Measurements from ENCODE around the gene WBP11. TPM values are rescaled to one million over a fixed set of nuclear protein-coding genes. Genes with fewer than 3 reads are reported as not detected.

Gene WBP11
- total and polyA plus RNA-seq, 2 of the 13 experiments (the other 11 are each of a cell fraction or from before 2014, with no cell fraction given), result 7.6 to 31.0 TPM

- TF ChIP-seq ZNF142 (CRISPR knock-in tag; IDR thresholded peaks at IDR 0.05) (no peak), ZNF605 (CRISPR knock-in tag; IDR thresholded peaks at IDR 0.05) (no peak), ZNF557 (CRISPR knock-in tag; IDR thresholded peaks at IDR 0.05) (no peak)
These were observed 30.7 kb upstream of the WBP11 start (continued) for GRCh38 chr12:14833952-14834351.

GRCh38 chr12:14833336-14833735 lies 30.1 kb upstream of the WBP11 start:
- ChIA-PET POLR2A (interaction anchor here (0.7 kb wide), 1 partner anchor 30 kb away, joined by 3 read pairs; the partner anchor contains the start of genes C12orf60 and WBP11), CTCF (ENCODE audit: low intra/inter-chr PET ratio, low total read pairs) (no interaction called here)
- Histone ChIP-seq H3K4me2 (ENCODE audit: low read depth, low read length) (no peak overlapping the region), H3K9ac (ENCODE audit: insufficient read depth, low read depth, low read length) (no peak overlapping the region), H3K79me2 (ENCODE audit: insufficient read depth, low read length) (peaks cover 7% of the 10 kb centered on the region), H3K4me3 (replicated peaks in 1 of 3; ENCODE audit: insufficient read depth in 1 of 3, low read depth in 2 of 3, low read length in 3 of 3) (no peak overlapping the region), H3K9me3 (ENCODE audit: low read length) (no peaks in the 10 kb centered on the region), H3K27me3 (ENCODE audit: control insufficient read depth in 1 of 2, insufficient read depth in 2 of 2, low read length in 2 of 2) (no peaks in the 10 kb centered on the region), H3K27ac (ENCODE audit: extremely low read length, insufficient read depth, low read length) (no peak overlapping the region), H3K4me1 (ENCODE audit: insufficient read depth, low read length) (peaks cover 54% of the 10 kb centered on the region), H4K20me1 (ENCODE audit: insufficient read depth, low read length) (no peaks in the 10 kb centered on the region), H2AFZ (ENCODE audit: low read length) (no peak overlapping the region), H3K36me3 (replicated peaks in 1 of 2; ENCODE audit: control insufficient read depth in 1 of 2, insufficient read depth in 2 of 2, low read length in 2 of 2) (peaks cover 0 to 2% of the 10 kb centered on the region in 2 experiments; a peak in 1 of 5 replicates)
- ATAC-seq (no peak), DNase-seq (ENCODE audit: low spot score) (no peak), FAIRE-seq (no peak)
- intact Hi-C loops (cut with micrococcal nuclease; ENCODE audit: unreplicated experiment) (no loop called here), in situ Hi-C loops (cut with HindIII; ENCODE audit: extremely low pct_ligation_motif_present, low pct_unique_long_range_greater_than_20kb) (no loop called here)
- BruUV-seq (replicated peaks), result no TSS peak
- WGBS (ENCODE audit: low lambda C conversion rate), result 95% methylated on average over 3 of the region's 3 CpGs
- no peak for TF ChIP-seq RFXANK (CRISPR knock-in tag; IDR thresholded peaks at IDR 0.05)
- no peak for TF ChIP-seq HMG20A (CRISPR knock-in tag; IDR thresholded peaks at IDR 0.05; ENCODE audit: borderline replicate concordance)
- TF ChIP-seq AGO1 (IDR thresholded peaks at IDR 0.05; ENCODE audit: low read depth, low read length, poor library complexity, severe bottlenecking), result no peak
- TF ChIP-seq CENPX (CRISPR knock-in tag; IDR thresholded peaks at IDR 0.05), result no peak
- TF ChIP-seq ZNF512 (CRISPR knock-in tag; IDR thresholded peaks at IDR 0.05), result no peak
- TF ChIP-seq SRF (IDR thresholded peaks at IDR 0.05; ENCODE audit: low read depth, low read length), result no peak
- no peak for TF ChIP-seq ZMYM3 (CRISPR knock-in tag; IDR thresholded peaks at IDR 0.05)
- no peak for TF ChIP-seq ZKSCAN1 (IDR thresholded peaks at IDR 0.05; ENCODE audit: low read length)
- no peak for TF ChIP-seq ZSCAN29 (CRISPR knock-in tag; conservative IDR thresholded peaks at IDR 0.05)
- TF ChIP-seq EHMT2 (IDR thresholded peaks at IDR 0.05; ENCODE audit: borderline replicate concordance, low read depth, low read length), result no peak
- no peak for TF ChIP-seq CSRNP1 (CRISPR knock-in tag; IDR thresholded peaks at IDR 0.05)
- TF ChIP-seq ZNF891 (CRISPR knock-in tag; IDR thresholded peaks at IDR 0.05), result no peak
- TF ChIP-seq NFKB2 (CRISPR knock-in tag; IDR thresholded peaks at IDR 0.05; ENCODE audit: borderline replicate concordance), result no peak
